ENCODE data around the gene NOX3.
"Not testable (repeated sequence)": the region's sequence is repeated elsewhere in the genome, so short reads cannot be mapped to it uniquely, and the experiment has no call there.

The NOX3 gene

GRCh38 chr6:155398221-155398620 lies 57.4 kb downstream of the NOX3 start:
- DNase-seq, result no peak

- DNase-seq, result no peak
These were observed 58.4 kb downstream of the NOX3 start for GRCh38 chr6:155397172-155397705.

- DNase-seq, result no peak
These were observed 59.0 kb downstream of the NOX3 start for GRCh38 chr6:155396605-155397004.

- no peak for DNase-seq
These were observed 60.3 kb downstream of the NOX3 start for GRCh38 chr6:155395339-155395738.

GRCh38 chr6:155389130-155389529 lies 66.5 kb downstream of the NOX3 start:
- DNase-seq, result no peak

- no peak for DNase-seq
These were observed 67.0 kb downstream of the NOX3 start for GRCh38 chr6:155388591-155388990.

GRCh38 chr6:155387481-155387880 lies 68.2 kb downstream of the NOX3 start:
- DNase-seq, result no peak

- DNase-seq, result no peak
These were observed 71.2 kb downstream of the NOX3 start for GRCh38 chr6:155384321-155384952.

GRCh38 chr6:155383913-155384312 lies 71.7 kb downstream of the NOX3 start:
- DNase-seq, result no peak

GRCh38 chr6:155382338-155382685 lies 73.3 kb downstream of the NOX3 start:
- no peak for DNase-seq

GRCh38 chr6:155381673-155382337 lies 73.8 kb downstream of the NOX3 start:
- DNase-seq, result no peak

- DNase-seq, result no peak
These were observed 74.8 kb downstream of the NOX3 start for GRCh38 chr6:155380666-155381332.

- DNase-seq, result no peak
These were observed 76.9 kb downstream of the NOX3 start for GRCh38 chr6:155378724-155379123.

- DNase-seq, result no peak
These were observed 77.4 kb downstream of the NOX3 start for GRCh38 chr6:155378276-155378675.

GRCh38 chr6:155377061-155377460 lies 78.6 kb downstream of the NOX3 start:
- DNase-seq, result no peak

- DNase-seq, result no peak
These were observed 79.8 kb downstream of the NOX3 start for GRCh38 chr6:155375801-155376200.

- DNase-seq, result no peak
These were observed 81.0 kb downstream of the NOX3 start for GRCh38 chr6:155374681-155375080.

GRCh38 chr6:155373276-155373675 lies 82.4 kb downstream of the NOX3 start:
- no peak for DNase-seq

GRCh38 chr6:155372256-155372655 lies 83.4 kb downstream of the NOX3 start:
- no peak for DNase-seq

GRCh38 chr6:155371230-155371629 lies 84.4 kb downstream of the NOX3 start:
- no peak for DNase-seq

- no peak for DNase-seq
These were observed 89.3 kb downstream of the NOX3 start for GRCh38 chr6:155366325-155366724.

- DNase-seq, result no peak
These were observed 90.7 kb downstream of the NOX3 start for GRCh38 chr6:155364844-155365437.

- not testable (repeated sequence) for DNase-seq
These were observed 91.6 kb downstream of the NOX3 start for GRCh38 chr6:155364021-155364420.

Measured in GF-D8 (cell line).